GM10248 (cell line): Measurements from ENCODE around the gene ROM1.

Source experiments
- CTCF ChIA-PET: fragments of 300-600 bp; sonication (Branson Sonifier 250); formaldehyde crosslinking; extraction: SDS; loops from one replicate; lab custom pipeline; 2021; ENCODE audit warnings: antibody characterized with exemption; lab: Yijun Ruan, JAX
- POLR2A ChIA-PET: fragments of 350-650 bp; sonication (Branson Sonifier 250); formaldehyde crosslinking; extraction: SDS; loops from one replicate; lab custom pipeline; 2020; ENCODE audit warnings: antibody characterized with exemption; lab: Yijun Ruan, JAX
- DNase-seq: peaks from one replicate; pipeline ENCODE4 v3.0.0; 2012; ENCODE audit errors: extremely low spot score
- TF ChIP-seq, protein P1 (sequence below): IDR thresholded peaks from 2 replicates; pipeline ENCODE4 v1.5.1; 2012; ENCODE audit warnings: mild to moderate bottlenecking, low read depth; ENCODE audit errors: extremely low read depth, missing control alignments, control extremely low read depth

The ROM1 gene

DNA sequence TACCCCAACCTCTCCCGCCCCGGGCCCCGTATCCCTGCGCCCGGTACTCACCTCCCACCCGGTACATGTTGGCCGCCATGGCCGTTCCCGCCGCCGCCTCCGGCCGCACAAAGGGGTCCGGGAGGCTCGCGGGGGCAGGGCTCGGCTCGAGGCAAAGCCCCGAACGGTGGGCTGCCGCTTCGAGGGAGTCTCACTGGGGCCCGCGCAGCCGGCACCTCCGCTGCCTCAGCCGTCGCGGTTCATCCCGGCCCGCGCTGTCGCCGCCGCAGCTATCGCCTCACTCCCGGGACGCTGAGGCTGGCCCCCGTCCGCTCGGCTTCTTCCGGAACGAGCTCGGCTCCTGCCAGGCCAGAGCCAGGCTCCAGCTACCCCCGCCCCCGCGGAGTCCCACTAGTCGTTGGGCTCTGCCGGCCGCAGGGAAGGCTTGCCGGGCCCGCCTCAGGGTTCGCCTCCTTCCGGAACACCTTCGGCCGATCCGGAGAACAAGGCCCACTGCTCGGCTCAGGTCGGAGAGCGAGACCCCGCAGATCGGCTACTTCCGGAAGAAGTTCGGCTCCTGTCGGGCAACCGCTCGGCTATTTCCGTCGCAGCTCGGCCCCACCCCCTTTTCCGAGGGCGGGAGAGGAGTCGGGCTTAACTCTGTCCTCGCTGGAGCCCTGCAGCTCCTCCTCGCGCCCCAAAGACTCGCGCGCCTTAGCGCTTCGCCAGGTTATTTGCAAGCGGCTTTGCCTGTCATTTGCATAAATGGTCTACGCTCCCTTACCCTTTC is 11.5 kb upstream of the ROM1 start, which contains the start of gene MTA2:
Gene MTA2 (minus strand): TSS at position 494 of the 769 bp plus-strand sequence. CDS start 415 bp downstream, at position 79.
- TF ChIP-seq, protein P1, sequence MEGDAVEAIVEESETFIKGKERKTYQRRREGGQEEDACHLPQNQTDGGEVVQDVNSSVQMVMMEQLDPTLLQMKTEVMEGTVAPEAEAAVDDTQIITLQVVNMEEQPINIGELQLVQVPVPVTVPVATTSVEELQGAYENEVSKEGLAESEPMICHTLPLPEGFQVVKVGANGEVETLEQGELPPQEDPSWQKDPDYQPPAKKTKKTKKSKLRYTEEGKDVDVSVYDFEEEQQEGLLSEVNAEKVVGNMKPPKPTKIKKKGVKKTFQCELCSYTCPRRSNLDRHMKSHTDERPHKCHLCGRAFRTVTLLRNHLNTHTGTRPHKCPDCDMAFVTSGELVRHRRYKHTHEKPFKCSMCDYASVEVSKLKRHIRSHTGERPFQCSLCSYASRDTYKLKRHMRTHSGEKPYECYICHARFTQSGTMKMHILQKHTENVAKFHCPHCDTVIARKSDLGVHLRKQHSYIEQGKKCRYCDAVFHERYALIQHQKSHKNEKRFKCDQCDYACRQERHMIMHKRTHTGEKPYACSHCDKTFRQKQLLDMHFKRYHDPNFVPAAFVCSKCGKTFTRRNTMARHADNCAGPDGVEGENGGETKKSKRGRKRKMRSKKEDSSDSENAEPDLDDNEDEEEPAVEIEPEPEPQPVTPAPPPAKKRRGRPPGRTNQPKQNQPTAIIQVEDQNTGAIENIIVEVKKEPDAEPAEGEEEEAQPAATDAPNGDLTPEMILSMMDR: peak; percentile 16
- ChIA-PET POLR2A (interaction anchor here (0.5 to 3.1 kb wide), 15 partner anchors 9 to 240 kb away, joined by 3 to 64 read pairs (median 4); partner anchors contain the start of genes C11orf98, CSKMT, EEF1G and INTS5), CTCF (interaction anchor here (0.7 to 2.1 kb wide), 7 partner anchors 9 to 177 kb away, joined by 3 to 26 read pairs (median 4); partner anchors contain the start of genes B3GAT3 and TUT1)
- peak; percentile 98 for DNase-seq

DNA sequence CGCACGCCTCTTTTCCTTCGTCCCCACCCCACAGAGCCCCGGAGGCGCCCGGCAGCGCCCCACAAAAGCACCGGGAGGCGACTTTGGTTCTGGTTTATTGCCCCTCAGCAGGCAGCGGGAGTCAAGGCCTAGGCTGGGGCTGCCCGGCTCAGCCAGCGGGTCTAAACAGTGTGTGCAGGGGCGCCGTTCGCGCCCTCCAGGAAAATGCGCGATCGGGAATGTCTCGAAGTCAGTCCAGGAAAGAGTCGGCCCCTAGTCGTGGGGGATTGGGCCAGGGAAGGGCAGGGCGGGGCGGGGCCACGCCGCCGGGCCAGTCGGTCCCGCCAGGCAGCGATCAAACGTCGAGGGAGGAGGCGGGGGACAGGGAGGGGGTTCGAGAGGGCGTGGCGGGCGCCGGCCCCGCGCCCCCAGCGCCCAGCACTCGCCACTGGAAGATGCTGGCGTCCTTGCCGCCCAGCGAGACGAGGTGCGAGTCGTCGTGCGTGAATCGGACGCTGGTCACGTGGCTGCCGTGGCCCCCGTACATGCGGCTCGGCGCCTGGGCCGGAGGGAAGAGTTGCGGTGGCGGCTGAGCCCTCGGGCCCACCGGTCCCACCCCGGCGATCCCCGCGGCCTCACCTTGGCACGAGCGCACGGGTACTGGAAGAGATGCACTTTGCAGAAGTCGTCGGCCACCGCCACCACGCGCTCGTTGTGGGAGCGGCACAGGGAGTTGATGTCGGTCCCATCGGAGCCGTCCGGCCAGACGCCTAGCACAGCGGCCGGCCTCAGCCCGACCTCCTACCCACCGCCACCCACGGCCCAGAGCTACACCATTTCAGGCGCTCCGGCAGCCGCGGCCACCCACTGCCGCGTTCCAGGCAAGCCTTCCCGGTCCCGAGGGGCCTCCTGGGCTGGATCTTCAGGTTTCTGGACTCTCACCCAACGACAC is 10.7 kb upstream of the ROM1 start:
- DNase-seq: peak; percentile 39
- ChIA-PET POLR2A (interaction anchor here (0.5 to 3.1 kb wide), 13 partner anchors 9 to 239 kb away, joined by 3 to 64 read pairs (median 4); partner anchors contain the start of genes C11orf98, CSKMT, EEF1G and INTS5), CTCF (interaction anchor here (0.7 to 2.1 kb wide), 6 partner anchors 9 to 178 kb away, joined by 3 to 26 read pairs (median 4); partner anchors contain the start of genes B3GAT3 and TUT1)
- TF ChIP-seq, protein P1: no peak

DNA sequence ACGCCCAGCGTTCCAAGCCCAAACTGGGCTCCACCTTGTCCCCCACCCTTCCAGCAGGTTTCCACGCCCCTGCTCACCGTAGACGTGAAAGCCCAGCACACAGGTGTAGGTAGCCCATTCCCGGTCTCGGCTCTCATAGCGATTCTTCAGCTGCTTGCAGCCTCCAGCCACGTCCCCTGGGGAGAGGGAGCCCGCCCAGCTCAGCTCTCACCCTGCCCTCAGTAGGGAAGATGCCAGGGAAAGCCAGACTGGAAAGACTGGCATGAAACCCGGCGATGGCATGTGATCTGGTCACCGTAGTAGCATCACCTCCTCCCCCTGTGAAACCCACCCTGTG is 10.0 kb upstream of the ROM1 start:
- CTCF ChIA-PET: interaction anchor here (1.6 kb wide), 1 partner anchor 178 kb away, joined by 6 read pairs; no protein-coding TSS in a partner anchor
- POLR2A ChIA-PET: no interaction called here
- TF ChIP-seq, protein P1: no peak
- no peak for DNase-seq

DNA sequence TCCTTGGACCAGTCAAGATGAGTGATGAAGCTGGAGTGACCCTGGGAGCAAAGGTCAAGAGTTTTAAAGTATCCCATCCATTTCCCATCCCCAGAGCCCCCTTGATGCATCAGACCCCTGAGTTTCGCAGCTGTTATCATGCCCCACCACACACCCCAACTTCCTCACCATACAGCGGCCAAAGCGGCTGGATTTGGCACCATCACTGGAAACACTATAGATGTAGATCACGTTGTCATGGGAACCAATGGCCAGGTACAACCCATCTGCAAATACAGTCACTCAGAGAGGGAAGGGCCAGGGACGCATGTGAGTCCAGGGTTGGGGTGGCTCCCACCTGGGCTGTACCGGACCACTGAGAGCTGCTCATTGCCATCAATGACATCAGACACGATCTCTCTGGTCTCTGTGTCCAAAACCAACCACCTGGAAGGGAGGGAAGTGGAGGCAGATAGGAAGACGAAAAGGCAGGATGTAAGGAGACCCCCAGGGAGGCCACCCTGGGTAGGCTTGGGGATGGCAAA is 9.2 kb upstream of the ROM1 start:
- no peak for DNase-seq
- TF ChIP-seq, protein P1: no peak
- ChIA-PET POLR2A (interaction anchor here (0.8 to 1.0 kb wide), 3 partner anchors 13 to 61 kb away, joined by 3 to 4 read pairs (median 3); partner anchors contain the start of genes C11orf98, CSKMT and TUT1), CTCF (interaction anchor here (0.7 to 1.7 kb wide), 5 partner anchors 8 to 179 kb away, joined by 4 to 6 read pairs (median 4); partner anchors contain the start of gene ROM1)

DNA sequence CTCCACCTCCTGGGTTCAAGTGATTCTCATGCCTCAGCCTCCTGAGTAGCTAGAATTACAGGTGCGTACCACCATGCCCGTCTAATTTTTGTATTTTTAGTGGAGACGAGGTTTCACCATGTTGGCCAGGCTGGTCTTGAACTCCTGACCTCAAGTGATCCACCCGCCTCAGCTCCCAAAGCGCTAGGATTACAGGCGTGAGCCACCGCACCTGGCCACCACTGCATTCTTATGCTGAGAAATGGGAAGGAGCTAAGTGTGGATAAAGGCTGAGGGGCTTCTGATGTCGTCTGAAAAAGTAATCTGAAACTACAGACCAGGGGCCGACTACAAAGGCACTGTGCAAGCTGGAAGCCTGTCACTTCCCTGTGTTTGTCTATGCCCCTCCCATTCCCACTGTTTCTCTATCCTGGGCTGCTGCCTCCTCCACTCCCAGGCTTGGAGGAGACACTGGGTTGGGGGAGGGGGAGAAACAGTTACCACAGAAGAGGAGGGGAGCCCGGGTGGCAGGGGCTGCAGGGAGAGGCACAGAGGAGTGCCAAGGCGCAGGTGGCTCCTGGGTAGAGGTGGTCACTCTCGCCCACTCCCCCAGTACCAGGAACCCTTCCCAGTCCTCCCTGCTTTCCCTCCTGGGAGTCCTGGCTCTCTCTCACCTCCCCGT is 8.5 kb upstream of the ROM1 start:
- ChIA-PET POLR2A (interaction anchor here (0.8 to 1.0 kb wide), 3 partner anchors 13 to 60 kb away, joined by 3 to 4 read pairs (median 3); partner anchors contain the start of genes C11orf98, CSKMT and TUT1), CTCF (interaction anchor here (0.7 to 1.7 kb wide), 6 partner anchors 7 to 180 kb away, joined by 4 to 6 read pairs (median 4); partner anchors contain the start of genes B3GAT3 and ROM1)
- TF ChIP-seq, protein P1: no peak
- DNase-seq: no peak
